GM18526 (cell line): ENCODE results near the gene SWAP70.

ENCODE experiments used
- POLR2A ChIP-seq: IDR thresholded peaks from 3 replicates; pipeline ENCODE4 v1.6.1; 2011; ENCODE audit not compliant: insufficient read length; ENCODE audit errors: extremely low read depth

The SWAP70 gene

GRCh38 chr11:9704620-9705019 is 40.7 kb downstream of the SWAP70 start:
- TF ChIP-seq POLR2A: no peak

GRCh38 chr11:9708544-9708943 is 44.7 kb downstream of the SWAP70 start:
- no peak for TF ChIP-seq POLR2A

GRCh38 chr11:9710223-9710622 is 46.3 kb downstream of the SWAP70 start:
- TF ChIP-seq POLR2A: no peak

- no peak for TF ChIP-seq POLR2A
Measured at GRCh38 chr11:9710852-9711251, 47.0 kb downstream of the SWAP70 start.

- TF ChIP-seq POLR2A: no peak
Measured at GRCh38 chr11:9711454-9712307, 47.8 kb downstream of the SWAP70 start.

- TF ChIP-seq POLR2A: no peak
Measured at GRCh38 chr11:9714272-9714940, 50.5 kb downstream of the SWAP70 start.

GRCh38 chr11:9716275-9717039 is 52.6 kb downstream of the SWAP70 start:
- no peak for TF ChIP-seq POLR2A

GRCh38 chr11:9717040-9717357 is 53.1 kb downstream of the SWAP70 start:
- TF ChIP-seq POLR2A: no peak

GRCh38 chr11:9717719-9718118 is 53.8 kb downstream of the SWAP70 start:
- TF ChIP-seq POLR2A: no peak

- TF ChIP-seq POLR2A: no peak
Measured at GRCh38 chr11:9718147-9718546, 54.3 kb downstream of the SWAP70 start.

- TF ChIP-seq POLR2A: no peak
Measured at GRCh38 chr11:9719566-9720289, 55.9 kb downstream of the SWAP70 start.

- no peak for TF ChIP-seq POLR2A
Measured at GRCh38 chr11:9720290-9720630, 56.4 kb downstream of the SWAP70 start.

- no peak for TF ChIP-seq POLR2A
Measured at GRCh38 chr11:9722023-9722422, 58.1 kb downstream of the SWAP70 start.

GRCh38 chr11:9722893-9723292 is 59.0 kb downstream of the SWAP70 start:
- TF ChIP-seq POLR2A: no peak

GRCh38 chr11:9726321-9727022 is 62.6 kb downstream of the SWAP70 start:
- no peak for TF ChIP-seq POLR2A
